Esophagus squamous epithelium (tissue), 5 donors: ENCODE data around the gene NAA15. TPM values are rescaled to one million over a fixed set of nuclear protein-coding genes. Genes with fewer than 3 reads are reported as not detected.

Source experiments
- DNase-seq: peaks from one replicate; lab custom pipeline; 2025; lab: John Stamatoyannopoulos, UW
- H3K27ac ChIP-seq, 4 donors: fragments of 200-600 bp; sonication (generic); one replicate each; pipeline ENCODE4 v1.5.1; 2016 to 2019; ENCODE audit warnings: mild to moderate bottlenecking in 1 of 4
- H3K27me3 ChIP-seq, 4 donors: fragments of 200-600 bp; sonication (generic); 1 replicate in 3 of 4; 2 replicates in 1 of 4; pipeline versions ENCODE4 v1.5.1 to v1.6.0; 2017 to 2021; ENCODE audit warnings: antibody characterized with exemption in 1 of 4
- H3K36me3 ChIP-seq, 3 donors: fragments of 200-600 bp; sonication (generic); one replicate each; pipeline ENCODE4 v1.5.1; 2016 to 2019
- H3K4me1 ChIP-seq, 3 donors: fragments of 200-600 bp; sonication (generic); one replicate each; pipeline ENCODE4 v1.5.1; 2017 to 2019
- H3K4me3 ChIP-seq, 4 donors: fragments of 200-600 bp; sonication (generic); 1 replicate in 3 of 4; 2 replicates in 1 of 4; pipeline ENCODE4 v1.5.1; 2016 to 2019; ENCODE audit warnings: mild to moderate bottlenecking in 2 of 4, moderate library complexity in 1 of 4
- H3K9me3 ChIP-seq, 3 donors: fragments of 200-600 bp; sonication (generic); one replicate each; pipeline ENCODE4 v1.5.1; 2016 to 2019
- POLR2A ChIP-seq, 4 donors: fragments of 450-650 bp; IDR thresholded peaks; one replicate each; pipeline ENCODE4 v1.6.1; 2017; ENCODE audit warnings: antibody characterized with exemption in 4 of 4, mild to moderate bottlenecking in 4 of 4, moderate library complexity in 3 of 4
- WGBS, 2 donors: methylation state at CpG; one replicate each; pipeline ENCODE4 v1.1.5; 2018; 5-methylcytosine and 5-hydroxymethylcytosine counted together
- intact Hi-C: fragments of 100-400 bp; cut with DNase I; formaldehyde crosslinking; loops from one replicate; pipeline ENCODE4 v1.15.0; 2022
- total RNA-seq, 4 donors: library from RNA; depleted of rRNA; stranded (reverse); fragments of >200 nt; gene quantifications; one replicate each; pipeline ENCODE4 v1.1.0, GENCODE V29; 2016
- TF ChIP-seq, protein P1 (sequence below), 6 experiments: fragments of 450-650 bp in 4 of 6; fragments of 200-600 bp in 2 of 6; sonication (generic) in 2 of 6; IDR thresholded peaks; one replicate each; pipeline ENCODE4 v1.5.1; 2016 to 2019; ENCODE audit warnings: antibody characterized with exemption in 6 of 6, mild to moderate bottlenecking in 4 of 6, moderate library complexity in 4 of 6
- donor health status: DM: yes; HTN: yes; CAD: no.

NAA15 gene
- total RNA-seq, 4 donors from 2014 or later = 28.8 to 51.1 (median 38.4) TPM

DNA sequence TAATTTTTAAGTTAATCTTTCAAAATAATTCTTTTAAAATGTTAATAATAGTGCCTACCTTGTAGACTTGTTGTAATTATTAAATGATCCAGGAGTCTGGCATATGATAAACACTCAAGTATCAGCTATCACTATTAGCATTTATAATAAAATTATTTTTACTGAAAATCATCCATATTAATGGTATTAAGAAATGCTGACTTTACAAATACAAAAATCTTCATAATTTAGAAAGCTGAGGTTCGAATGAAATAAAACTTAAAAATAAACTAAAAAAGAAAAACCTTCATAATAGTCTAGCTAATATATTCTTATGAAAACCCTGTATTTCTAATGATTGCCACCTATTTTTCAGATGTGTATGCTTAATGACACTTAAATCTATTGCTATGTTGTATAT, 26.5 kb upstream of the NAA15 start:
- intact Hi-C loops = no loop called here
- TF ChIP-seq, protein P1, sequence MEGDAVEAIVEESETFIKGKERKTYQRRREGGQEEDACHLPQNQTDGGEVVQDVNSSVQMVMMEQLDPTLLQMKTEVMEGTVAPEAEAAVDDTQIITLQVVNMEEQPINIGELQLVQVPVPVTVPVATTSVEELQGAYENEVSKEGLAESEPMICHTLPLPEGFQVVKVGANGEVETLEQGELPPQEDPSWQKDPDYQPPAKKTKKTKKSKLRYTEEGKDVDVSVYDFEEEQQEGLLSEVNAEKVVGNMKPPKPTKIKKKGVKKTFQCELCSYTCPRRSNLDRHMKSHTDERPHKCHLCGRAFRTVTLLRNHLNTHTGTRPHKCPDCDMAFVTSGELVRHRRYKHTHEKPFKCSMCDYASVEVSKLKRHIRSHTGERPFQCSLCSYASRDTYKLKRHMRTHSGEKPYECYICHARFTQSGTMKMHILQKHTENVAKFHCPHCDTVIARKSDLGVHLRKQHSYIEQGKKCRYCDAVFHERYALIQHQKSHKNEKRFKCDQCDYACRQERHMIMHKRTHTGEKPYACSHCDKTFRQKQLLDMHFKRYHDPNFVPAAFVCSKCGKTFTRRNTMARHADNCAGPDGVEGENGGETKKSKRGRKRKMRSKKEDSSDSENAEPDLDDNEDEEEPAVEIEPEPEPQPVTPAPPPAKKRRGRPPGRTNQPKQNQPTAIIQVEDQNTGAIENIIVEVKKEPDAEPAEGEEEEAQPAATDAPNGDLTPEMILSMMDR (IDR thresholded peaks at IDR 0.05) = no peak
- TF ChIP-seq POLR2A (IDR thresholded peaks at IDR 0.05) = no peak
- Histone ChIP-seq H3K4me1 (peaks cover 6 to 12% (median 7%) of the 10 kb centered on the region in 3 donors), H3K27me3 (peaks cover 0 to 37% (median 4%) of the 10 kb centered on the region in 4 donors), H3K27ac (no peak overlapping the region), H3K36me3 (no peaks in the 10 kb centered on the region), H3K9me3 (no peaks in the 10 kb centered on the region), H3K4me3 (no peak overlapping the region)
- WGBS, 2 donors = 81 to 90% methylated on average over 1 of the region's 1 CpG
- DNase-seq = no peak

DNA sequence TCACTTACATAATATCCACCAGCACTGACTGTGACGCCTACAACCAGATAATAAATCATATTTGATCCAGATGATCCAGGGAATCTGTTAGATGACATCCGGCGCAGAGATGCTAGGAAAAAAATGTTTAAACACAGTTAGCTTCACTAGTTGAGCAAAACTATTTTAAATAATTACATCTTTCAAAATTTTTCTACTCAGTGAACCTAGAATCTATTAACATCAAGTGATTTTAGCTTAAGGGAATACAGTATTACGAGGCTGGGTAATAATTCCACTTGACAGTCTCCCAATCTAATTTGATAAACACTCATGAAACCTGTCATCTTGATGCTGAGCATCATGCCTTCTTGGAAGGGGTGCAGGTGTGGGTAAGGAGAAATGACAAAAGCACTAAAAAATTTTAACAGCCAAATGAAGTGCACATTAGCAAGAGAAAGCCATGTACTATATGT, 26.0 kb upstream of the NAA15 start:
- H3K4me3 ChIP-seq = no peak overlapping the region
- no peak for DNase-seq
- no peak for TF ChIP-seq POLR2A (IDR thresholded peaks at IDR 0.05)
- WGBS, 2 donors = 84 to 93% methylated on average over 4 of the region's 4 CpGs
- H3K4me1 ChIP-seq = peaks cover 11 to 17% (median 12%) of the 10 kb centered on the region in 3 donors
- peaks cover 0 to 42% (median 4%) of the 10 kb centered on the region in 4 donors for H3K27me3 ChIP-seq
- H3K9me3 ChIP-seq = no peaks in the 10 kb centered on the region
- no peaks in the 10 kb centered on the region for H3K36me3 ChIP-seq
- intact Hi-C loops = no loop called here
- H3K27ac ChIP-seq = no peak overlapping the region

DNA sequence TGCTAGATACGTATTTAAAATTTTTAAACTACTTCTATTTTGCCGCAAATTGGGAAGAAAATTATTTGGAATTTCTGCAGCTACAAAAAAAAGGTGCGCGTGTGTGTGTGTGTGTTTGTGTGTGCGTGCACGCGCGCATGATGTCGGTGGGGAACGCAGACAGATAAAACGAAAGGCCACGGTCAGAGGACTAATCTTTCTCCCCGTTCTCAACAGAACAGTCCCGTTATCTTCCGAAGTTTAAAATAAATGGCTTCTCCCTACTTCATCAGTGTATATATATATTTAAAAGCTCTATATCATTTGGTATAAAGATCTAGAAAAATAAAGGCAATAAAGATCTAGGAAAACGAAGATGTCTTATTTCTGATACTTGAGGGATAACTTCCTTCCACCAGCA, 22.8 kb upstream of the NAA15 start:
- no peak overlapping the region for H3K27ac ChIP-seq
- TF ChIP-seq, protein P1 (IDR thresholded peaks at IDR 0.05) = no peak
- TF ChIP-seq POLR2A (IDR thresholded peaks at IDR 0.05) = no peak
- no peaks in the 10 kb centered on the region for H3K9me3 ChIP-seq
- H3K27me3 ChIP-seq = peaks cover 0 to 50% (median 4%) of the 10 kb centered on the region in 4 donors
- intact Hi-C loops = no loop called here
- no peak for DNase-seq
- H3K4me3 ChIP-seq = no peak overlapping the region
- H3K36me3 ChIP-seq = no peaks in the 10 kb centered on the region
- 75 to 81% methylated on average over 16 of the region's 16 CpGs for WGBS, 2 donors
- peaks cover 11 to 18% (median 12%) of the 10 kb centered on the region in 3 donors for H3K4me1 ChIP-seq

DNA sequence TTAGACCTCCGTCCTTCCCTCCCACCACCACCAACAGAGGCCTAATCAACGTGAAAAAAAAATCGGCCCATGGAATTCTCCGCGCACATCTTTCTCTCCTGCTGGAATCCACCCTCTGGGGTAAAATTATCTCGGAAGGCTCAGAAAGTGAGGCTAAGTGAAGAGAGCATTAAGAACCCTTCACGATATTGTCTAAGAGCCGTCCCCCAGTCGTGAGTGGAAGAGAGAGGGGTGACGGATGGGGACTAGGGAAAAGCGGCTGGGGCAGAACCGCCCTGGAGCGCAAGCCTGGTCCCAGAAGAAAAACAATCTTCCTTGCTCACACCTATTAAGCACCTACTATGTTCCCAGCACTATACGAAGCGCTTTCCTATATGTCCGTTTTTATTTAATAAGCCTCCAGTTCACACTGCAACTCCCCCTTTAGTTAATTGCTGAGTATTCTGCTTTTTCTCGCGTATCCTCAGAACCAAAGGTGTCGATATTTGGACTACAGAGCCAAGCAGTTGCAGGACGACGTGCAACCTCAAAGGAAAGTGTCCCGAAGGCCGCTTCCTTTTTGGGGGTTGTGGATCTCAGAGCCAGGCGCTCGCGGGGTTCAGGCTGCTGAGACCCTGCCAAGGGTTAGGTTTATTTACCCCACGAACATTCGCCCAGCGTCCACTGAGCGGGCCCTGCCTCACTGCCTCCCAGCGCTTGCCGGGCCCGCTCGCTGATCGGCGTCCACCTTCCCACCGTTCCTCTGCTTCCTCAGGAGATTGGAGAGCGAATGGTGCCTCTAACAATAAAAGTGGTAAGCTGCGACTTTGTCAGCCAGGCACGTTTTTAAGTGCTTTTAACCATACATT, 22.2 kb upstream of the NAA15 start:
- no peak overlapping the region for H3K27ac ChIP-seq
- DNase-seq = no peak
- WGBS, 2 donors = 30 to 40% methylated on average over 32 of the region's 40 CpGs
- intact Hi-C loops = no loop called here
- H3K4me1 ChIP-seq = peaks cover 11 to 18% (median 12%) of the 10 kb centered on the region in 3 donors
- H3K36me3 ChIP-seq = no peaks in the 10 kb centered on the region
- no peak for TF ChIP-seq POLR2A (IDR thresholded peaks at IDR 0.05)
- TF ChIP-seq, protein P1 (IDR thresholded peaks at IDR 0.05) = no peak
- peak overlapping the region; percentile 31 to 70 (median 50) for H3K4me3 ChIP-seq
- H3K27me3 ChIP-seq = peaks cover 0 to 50% (median 4%) of the 10 kb centered on the region in 4 donors
- no peaks in the 10 kb centered on the region for H3K9me3 ChIP-seq

DNA sequence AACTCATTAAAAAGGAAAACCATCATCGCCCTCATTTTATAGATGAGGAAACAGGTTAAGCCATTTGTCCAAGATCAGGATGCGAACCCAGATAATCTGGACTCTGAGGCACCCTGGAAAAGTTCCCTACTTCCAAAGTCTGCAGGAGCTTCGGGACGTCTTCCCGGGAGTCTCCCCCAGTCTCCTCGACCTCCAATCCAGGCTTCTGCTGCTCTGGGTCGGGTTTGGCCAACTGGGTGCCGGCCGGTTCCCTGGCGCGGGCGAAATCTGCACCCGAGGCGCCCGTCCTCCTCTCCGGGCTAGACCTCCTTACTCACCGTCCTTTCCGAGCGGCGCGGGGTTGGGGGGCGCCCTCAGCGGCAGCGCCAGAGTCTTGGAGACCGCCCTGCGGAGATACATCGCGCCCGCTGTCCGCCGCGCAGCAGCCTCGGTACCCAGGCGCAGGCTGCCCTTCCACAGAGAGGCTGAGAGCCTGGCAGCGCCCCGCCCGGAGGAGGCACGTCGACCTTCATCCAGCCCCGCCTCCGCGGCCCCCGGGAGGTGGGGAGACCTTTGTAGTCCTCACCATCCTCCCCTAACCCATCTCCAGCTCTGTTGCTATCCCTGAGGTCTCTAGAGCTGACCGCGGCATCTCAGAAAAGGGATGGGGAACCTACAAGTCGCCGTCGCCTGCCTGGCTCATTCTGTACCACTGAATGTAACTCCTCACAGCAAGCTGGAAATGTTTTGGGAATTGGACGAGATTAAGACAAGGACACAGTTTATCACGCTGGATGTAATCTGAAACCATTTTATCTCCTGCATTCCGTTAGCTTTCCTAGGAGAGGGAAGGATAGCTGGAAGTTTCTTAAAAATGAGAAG, 21.3 kb upstream of the NAA15 start, which contains the start of gene MGARP:
Gene MGARP (minus strand): TSS at position 466 of the 861 bp plus-strand sequence. CDS start 67 bp downstream, at position 399.
- H3K4me1 ChIP-seq = peaks cover 11 to 18% (median 12%) of the 10 kb centered on the region in 3 donors
- TF ChIP-seq, protein P1 (IDR thresholded peaks at IDR 0.05) = no peak
- TF ChIP-seq POLR2A (IDR thresholded peaks at IDR 0.05) = no peak
- H3K9me3 ChIP-seq = no peaks in the 10 kb centered on the region
- no peaks in the 10 kb centered on the region for H3K36me3 ChIP-seq
- H3K27me3 ChIP-seq = peaks cover 0 to 50% (median 4%) of the 10 kb centered on the region in 4 donors
- no peak within 1 kb of the TSS for H3K27ac ChIP-seq
- intact Hi-C loops = no loop called here
- no peak for DNase-seq
- H3K4me3 ChIP-seq = peak within 1 kb of the TSS; percentile 31 to 70 (median 50)
- WGBS, 2 donors = 16 to 38% methylated on average over 9 to 33 of the region's 51 CpGs
